Panc1 (cell line): ENCODE results near the gene SPAG5.

Experiments used
- POLR2AphosphoS5 ChIP-seq: IDR thresholded peaks from 2 replicates; pipeline ENCODE4 v1.6.1; 2012; ENCODE audit warnings: mild to moderate bottlenecking, low read depth, low read length, moderate library complexity
- TF ChIP-seq, protein P1 (sequence below): fragments of 450-650 bp; IDR thresholded peaks from 2 replicates; pipeline ENCODE4 v1.5.1; 2017; ENCODE audit warnings: mild to moderate bottlenecking
- TF ChIP-seq, protein P2 (sequence below), 2 experiments: IDR thresholded peaks; 2 replicates each; pipeline ENCODE4 v1.6.1; 2011 to 2012; ENCODE audit warnings: low read depth in 2 of 2, control low read depth in 1 of 2, low read length in 1 of 2, mild to moderate bottlenecking in 1 of 2, moderate library complexity in 1 of 2; ENCODE audit not compliant: insufficient read depth in 1 of 2

DNA sequence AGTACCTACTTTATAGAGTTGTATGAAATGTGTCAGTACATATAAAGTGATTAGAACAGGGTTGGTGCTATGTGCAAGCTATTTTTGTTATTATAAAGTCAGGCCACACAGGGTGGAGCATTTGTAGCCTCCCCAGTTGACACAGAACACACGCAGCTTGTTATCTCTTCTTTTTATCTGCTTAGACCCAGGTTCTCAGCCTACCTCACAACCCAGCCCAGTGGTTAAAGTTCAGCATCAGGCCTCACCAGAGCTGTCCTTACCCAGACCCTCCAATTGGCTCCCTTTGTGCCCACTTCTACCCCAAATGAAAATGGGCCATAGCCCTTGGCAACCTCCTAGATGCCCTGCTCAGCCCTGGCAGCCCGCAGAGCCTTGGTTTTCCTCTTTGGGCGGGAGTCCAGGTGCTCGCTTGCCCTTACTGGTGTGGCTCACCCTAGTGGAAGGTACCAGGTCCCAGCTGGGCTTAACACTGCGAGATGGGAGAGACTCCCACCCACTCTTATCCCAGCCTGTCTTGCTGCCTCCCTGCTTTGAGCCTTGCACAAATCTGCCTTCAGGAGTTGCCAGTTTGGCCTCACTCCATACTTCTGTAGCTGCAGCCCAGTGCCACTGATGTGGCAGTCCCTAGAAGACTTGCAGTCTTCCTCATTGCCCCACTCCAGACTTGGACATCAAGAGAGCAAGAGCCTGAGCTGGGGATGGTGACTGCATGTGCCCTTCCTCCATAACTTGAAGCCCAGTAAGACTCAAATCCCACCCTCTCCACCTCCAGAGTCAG lies 26.4 kb downstream of the SPAG5 start:
- TF ChIP-seq, protein P1, sequence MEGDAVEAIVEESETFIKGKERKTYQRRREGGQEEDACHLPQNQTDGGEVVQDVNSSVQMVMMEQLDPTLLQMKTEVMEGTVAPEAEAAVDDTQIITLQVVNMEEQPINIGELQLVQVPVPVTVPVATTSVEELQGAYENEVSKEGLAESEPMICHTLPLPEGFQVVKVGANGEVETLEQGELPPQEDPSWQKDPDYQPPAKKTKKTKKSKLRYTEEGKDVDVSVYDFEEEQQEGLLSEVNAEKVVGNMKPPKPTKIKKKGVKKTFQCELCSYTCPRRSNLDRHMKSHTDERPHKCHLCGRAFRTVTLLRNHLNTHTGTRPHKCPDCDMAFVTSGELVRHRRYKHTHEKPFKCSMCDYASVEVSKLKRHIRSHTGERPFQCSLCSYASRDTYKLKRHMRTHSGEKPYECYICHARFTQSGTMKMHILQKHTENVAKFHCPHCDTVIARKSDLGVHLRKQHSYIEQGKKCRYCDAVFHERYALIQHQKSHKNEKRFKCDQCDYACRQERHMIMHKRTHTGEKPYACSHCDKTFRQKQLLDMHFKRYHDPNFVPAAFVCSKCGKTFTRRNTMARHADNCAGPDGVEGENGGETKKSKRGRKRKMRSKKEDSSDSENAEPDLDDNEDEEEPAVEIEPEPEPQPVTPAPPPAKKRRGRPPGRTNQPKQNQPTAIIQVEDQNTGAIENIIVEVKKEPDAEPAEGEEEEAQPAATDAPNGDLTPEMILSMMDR: no peak
- TF ChIP-seq, protein P2, sequence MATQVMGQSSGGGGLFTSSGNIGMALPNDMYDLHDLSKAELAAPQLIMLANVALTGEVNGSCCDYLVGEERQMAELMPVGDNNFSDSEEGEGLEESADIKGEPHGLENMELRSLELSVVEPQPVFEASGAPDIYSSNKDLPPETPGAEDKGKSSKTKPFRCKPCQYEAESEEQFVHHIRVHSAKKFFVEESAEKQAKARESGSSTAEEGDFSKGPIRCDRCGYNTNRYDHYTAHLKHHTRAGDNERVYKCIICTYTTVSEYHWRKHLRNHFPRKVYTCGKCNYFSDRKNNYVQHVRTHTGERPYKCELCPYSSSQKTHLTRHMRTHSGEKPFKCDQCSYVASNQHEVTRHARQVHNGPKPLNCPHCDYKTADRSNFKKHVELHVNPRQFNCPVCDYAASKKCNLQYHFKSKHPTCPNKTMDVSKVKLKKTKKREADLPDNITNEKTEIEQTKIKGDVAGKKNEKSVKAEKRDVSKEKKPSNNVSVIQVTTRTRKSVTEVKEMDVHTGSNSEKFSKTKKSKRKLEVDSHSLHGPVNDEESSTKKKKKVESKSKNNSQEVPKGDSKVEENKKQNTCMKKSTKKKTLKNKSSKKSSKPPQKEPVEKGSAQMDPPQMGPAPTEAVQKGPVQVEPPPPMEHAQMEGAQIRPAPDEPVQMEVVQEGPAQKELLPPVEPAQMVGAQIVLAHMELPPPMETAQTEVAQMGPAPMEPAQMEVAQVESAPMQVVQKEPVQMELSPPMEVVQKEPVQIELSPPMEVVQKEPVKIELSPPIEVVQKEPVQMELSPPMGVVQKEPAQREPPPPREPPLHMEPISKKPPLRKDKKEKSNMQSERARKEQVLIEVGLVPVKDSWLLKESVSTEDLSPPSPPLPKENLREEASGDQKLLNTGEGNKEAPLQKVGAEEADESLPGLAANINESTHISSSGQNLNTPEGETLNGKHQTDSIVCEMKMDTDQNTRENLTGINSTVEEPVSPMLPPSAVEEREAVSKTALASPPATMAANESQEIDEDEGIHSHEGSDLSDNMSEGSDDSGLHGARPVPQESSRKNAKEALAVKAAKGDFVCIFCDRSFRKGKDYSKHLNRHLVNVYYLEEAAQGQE (IDR thresholded peaks at IDR 0.05; ENCODE audit: insufficient read depth in 1 of 2, low read depth in 2 of 2, low read length in 1 of 2): no peak
- TF ChIP-seq POLR2AphosphoS5: no peak
